Subcutaneous abdominal adipose tissue (tissue), 5 donors: ENCODE measurements around the gene ELP1.

ENCODE experiments used
- H3K27ac ChIP-seq: one replicate; pipeline ENCODE4 v1.7.0; 2013; ENCODE audit warnings: low read depth, mild to moderate bottlenecking, inconsistent platforms, low read length, moderate library complexity
- H3K27me3 ChIP-seq, 5 donors: one replicate each; pipeline ENCODE4 v1.7.0; 2013; ENCODE audit warnings: low read length in 5 of 5, inconsistent platforms in 1 of 5; ENCODE audit not compliant: control insufficient read depth in 5 of 5, insufficient read depth in 4 of 5
- H3K36me3 ChIP-seq, 5 donors: one replicate each; pipeline ENCODE4 v1.7.0; 2013; ENCODE audit warnings: low read length in 5 of 5; ENCODE audit not compliant: control insufficient read depth in 5 of 5, insufficient read depth in 5 of 5
- H3K4me1 ChIP-seq, 5 donors: one replicate each; pipeline ENCODE4 v1.7.0; 2013; ENCODE audit warnings: low read length in 5 of 5, mild to moderate bottlenecking in 3 of 5, moderate library complexity in 1 of 5; ENCODE audit not compliant: control insufficient read depth in 5 of 5, insufficient read depth in 5 of 5
- H3K4me3 ChIP-seq, 5 donors: one replicate each; pipeline ENCODE4 v1.7.0; 2013; ENCODE audit warnings: low read length in 5 of 5, low read depth in 1 of 5
- H3K9ac ChIP-seq, 5 donors: one replicate each; pipeline ENCODE4 v1.7.0; 2013; ENCODE audit warnings: low read length in 5 of 5, mild to moderate bottlenecking in 4 of 5, moderate library complexity in 3 of 5
- H3K9me3 ChIP-seq, 5 donors: one replicate each; pipeline ENCODE4 v1.7.0; 2013; ENCODE audit warnings: low read length in 5 of 5; ENCODE audit not compliant: control insufficient read depth in 5 of 5
- donor health status: healthy.
- donor health status: healthy.
- donor health status: healthy.
- donor health status: healthy.
- donor health status: healthy.

The ELP1 gene

GRCh38 chr9:108874058-108874788 lies 59.7 kb downstream of the ELP1 start:
- Histone ChIP-seq H3K36me3 (peaks cover 55 to 87% (median 75%) of the 10 kb centered on the region in 5 donors), H3K4me1 (no peaks in the 10 kb centered on the region)

GRCh38 chr9:108869092-108869725 lies 64.7 kb downstream of the ELP1 start:
- H3K27ac ChIP-seq = no peak overlapping the region
- no peaks in the 10 kb centered on the region for H3K27me3 ChIP-seq
- H3K36me3 ChIP-seq = peaks cover 30 to 50% (median 43%) of the 10 kb centered on the region in 5 donors
- H3K9me3 ChIP-seq = no peaks in the 10 kb centered on the region
- no peak overlapping the region for H3K4me3 ChIP-seq
- no peaks in the 10 kb centered on the region for H3K4me1 ChIP-seq
- no peak overlapping the region for H3K9ac ChIP-seq

More at GRCh38 chr9:108874058-108874788, 59.7 kb downstream of the ELP1 start:
- Histone ChIP-seq H3K9me3 (no peaks in the 10 kb centered on the region), H3K4me3 (no peak overlapping the region), H3K9ac (no peak overlapping the region), H3K27ac (no peak overlapping the region), H3K27me3 (no peaks in the 10 kb centered on the region)

GRCh38 chr9:108867829-108868228 lies 66.1 kb downstream of the ELP1 start:
- Histone ChIP-seq H3K9me3 (no peaks in the 10 kb centered on the region), H3K4me1 (no peaks in the 10 kb centered on the region), H3K36me3 (peaks cover 22 to 36% (median 31%) of the 10 kb centered on the region in 5 donors), H3K4me3 (no peak overlapping the region), H3K27me3 (no peaks in the 10 kb centered on the region), H3K9ac (no peak overlapping the region), H3K27ac (no peak overlapping the region)

- Histone ChIP-seq H3K4me1 (no peaks in the 10 kb centered on the region), H3K27me3 (no peaks in the 10 kb centered on the region), H3K9ac (no peak overlapping the region), H3K9me3 (no peaks in the 10 kb centered on the region), H3K27ac (no peak overlapping the region), H3K4me3 (no peak overlapping the region), H3K36me3 (peaks cover 21 to 35% (median 30%) of the 10 kb centered on the region in 5 donors)
These were observed 66.8 kb downstream of the ELP1 start for GRCh38 chr9:108867116-108867515.

- Histone ChIP-seq H3K9me3 (no peaks in the 10 kb centered on the region), H3K9ac (no peak overlapping the region), H3K27ac (no peak overlapping the region), H3K4me1 (no peaks in the 10 kb centered on the region), H3K27me3 (no peaks in the 10 kb centered on the region), H3K4me3 (no peak overlapping the region), H3K36me3 (peaks cover 10 to 25% (median 19%) of the 10 kb centered on the region in 5 donors)
These were observed 67.9 kb downstream of the ELP1 start for GRCh38 chr9:108866001-108866420.

- Histone ChIP-seq H3K9me3 (no peaks in the 10 kb centered on the region), H3K27ac (no peak overlapping the region), H3K36me3 (peaks cover 8 to 20% (median 14%) of the 10 kb centered on the region in 5 donors), H3K9ac (no peak overlapping the region), H3K4me3 (no peak overlapping the region), H3K27me3 (no peaks in the 10 kb centered on the region), H3K4me1 (no peaks in the 10 kb centered on the region)
These were observed 68.9 kb downstream of the ELP1 start for GRCh38 chr9:108865037-108865436.

GRCh38 chr9:108864446-108864845 lies 69.5 kb downstream of the ELP1 start:
- no peak overlapping the region for H3K27ac ChIP-seq
- peaks cover 8 to 15% (median 14%) of the 10 kb centered on the region in 5 donors for H3K36me3 ChIP-seq
- no peaks in the 10 kb centered on the region for H3K4me1 ChIP-seq
- H3K27me3 ChIP-seq = no peaks in the 10 kb centered on the region
- no peak overlapping the region for H3K4me3 ChIP-seq
- H3K9ac ChIP-seq = no peak overlapping the region
- no peaks in the 10 kb centered on the region for H3K9me3 ChIP-seq

- no peaks in the 10 kb centered on the region for H3K27me3 ChIP-seq
- H3K9ac ChIP-seq = no peak overlapping the region
- H3K9me3 ChIP-seq = no peaks in the 10 kb centered on the region
- H3K27ac ChIP-seq = no peak overlapping the region
- H3K4me3 ChIP-seq = no peak overlapping the region
- peaks cover 6 to 10% (median 9%) of the 10 kb centered on the region in 5 donors for H3K36me3 ChIP-seq
- no peaks in the 10 kb centered on the region for H3K4me1 ChIP-seq
These were observed 70.0 kb downstream of the ELP1 start for GRCh38 chr9:108863891-108864290.

- no peak within 1 kb of the TSS for H3K4me3 ChIP-seq
- H3K9ac ChIP-seq = no peak within 1 kb of the TSS
- no peak within 1 kb of the TSS for H3K27ac ChIP-seq
- H3K9me3 ChIP-seq = no peaks in the 10 kb centered on the region
- H3K27me3 ChIP-seq = no peaks in the 10 kb centered on the region
- H3K4me1 ChIP-seq = no peaks in the 10 kb centered on the region
- no peaks in the 10 kb centered on the region for H3K36me3 ChIP-seq
These were observed 71.9 kb downstream of the ELP1 start, which contains the start of gene ACTL7A for GRCh38 chr9:108861997-108862396. TSS of gene ACTL7A (plus strand) at chr9:108862266. CDS start at chr9:108862323, 57 bp downstream.

GRCh38 chr9:108861464-108861863 lies 72.5 kb downstream of the ELP1 start:
- H3K36me3 ChIP-seq = no peaks in the 10 kb centered on the region
- H3K9ac ChIP-seq = no peak overlapping the region
- H3K4me1 ChIP-seq = no peaks in the 10 kb centered on the region
- H3K27ac ChIP-seq = no peak overlapping the region
- H3K9me3 ChIP-seq = no peaks in the 10 kb centered on the region
- H3K27me3 ChIP-seq = no peaks in the 10 kb centered on the region
- no peak overlapping the region for H3K4me3 ChIP-seq
